ENCODE data around the gene SERPINA6.
"Not testable (repeated sequence)": the region's sequence is repeated elsewhere in the genome, so short reads cannot be mapped to it uniquely, and the experiment has no call there.

The SERPINA6 gene

DNA sequence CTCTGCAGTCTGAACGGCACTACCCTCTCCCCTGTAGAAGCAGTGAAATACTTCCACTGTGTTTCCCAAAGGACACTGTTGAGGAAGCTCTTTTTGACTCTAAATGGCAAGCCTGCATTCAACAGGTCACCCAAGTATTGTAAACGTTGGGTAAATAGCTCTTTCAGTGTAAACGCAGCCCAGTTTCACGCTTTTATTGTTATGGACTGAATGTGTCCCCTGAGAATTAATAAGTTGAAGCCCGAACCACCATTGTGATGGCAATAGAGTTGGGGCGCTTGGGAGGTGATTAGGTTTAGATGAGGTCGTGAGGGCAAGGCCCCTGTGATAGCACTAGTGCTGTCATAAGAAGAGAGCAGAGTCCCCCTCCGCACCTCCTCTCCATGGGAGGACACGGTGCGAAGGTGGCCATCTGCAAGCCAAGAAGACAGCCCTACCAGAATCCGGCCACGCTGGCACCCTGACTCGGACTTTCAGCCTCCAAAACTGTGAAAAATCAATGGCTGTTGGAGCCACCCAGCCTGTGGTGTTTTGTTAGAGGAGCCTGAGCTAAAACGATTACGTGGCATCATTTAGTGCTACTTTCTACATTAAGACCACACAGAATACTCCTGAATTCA is 31.1 kb downstream of the SERPINA6 start:
- Histone ChIP-seq H3K36me3 (ENCODE audit: control insufficient read depth, insufficient read depth, low read length) (no peaks in the 10 kb centered on the region), H3K9me3 (ENCODE audit: control insufficient read depth, insufficient read depth, low read length) (no peaks in the 10 kb centered on the region), H3K4me1 (ENCODE audit: control insufficient read depth, insufficient read depth, low read length) (no peaks in the 10 kb centered on the region; the same call in 1 of the 2 replicates), H3K4me3 (ENCODE audit: low read length) (no peak overlapping the region), H3K27ac (ENCODE audit: low read length) (no peak overlapping the region), H3K27me3 (ENCODE audit: control insufficient read depth, insufficient read depth, low read length) (no peaks in the 10 kb centered on the region)
- DNase-seq (ENCODE audit: low read depth, low spot score) = no peak
- no CpG with 5 or more reads among the region's 15 CpGs for WGBS (ENCODE audit: insufficient coverage, insufficient read length)

- no CpG with 5 or more reads among the region's 13 CpGs for WGBS (ENCODE audit: insufficient coverage, insufficient read length)
- Histone ChIP-seq H3K27ac (ENCODE audit: low read length) (no peak overlapping the region), H3K4me1 (ENCODE audit: control insufficient read depth, insufficient read depth, low read length) (no peaks in the 10 kb centered on the region; the same call in 1 of the 2 replicates), H3K27me3 (ENCODE audit: control insufficient read depth, insufficient read depth, low read length) (no peaks in the 10 kb centered on the region), H3K36me3 (ENCODE audit: control insufficient read depth, insufficient read depth, low read length) (no peaks in the 10 kb centered on the region), H3K4me3 (ENCODE audit: low read length) (no peak overlapping the region), H3K9me3 (ENCODE audit: control insufficient read depth, insufficient read depth, low read length) (no peaks in the 10 kb centered on the region)
- DNase-seq (ENCODE audit: low read depth, low spot score) = no peak
These were observed 31.8 kb downstream of the SERPINA6 start for GRCh38 chr14:94291159-94291905.

- Histone ChIP-seq H3K4me3 (ENCODE audit: low read length) (no peak overlapping the region), H3K27me3 (ENCODE audit: control insufficient read depth, insufficient read depth, low read length) (no peaks in the 10 kb centered on the region), H3K36me3 (ENCODE audit: control insufficient read depth, insufficient read depth, low read length) (no peaks in the 10 kb centered on the region), H3K9me3 (ENCODE audit: control insufficient read depth, insufficient read depth, low read length) (no peaks in the 10 kb centered on the region), H3K27ac (ENCODE audit: low read length) (no peak overlapping the region), H3K4me1 (ENCODE audit: control insufficient read depth, insufficient read depth, low read length) (no peaks in the 10 kb centered on the region; the same call in 1 of the 2 replicates)
- WGBS (ENCODE audit: insufficient coverage, insufficient read length) = no CpG with 5 or more reads among the region's 8 CpGs
- DNase-seq (ENCODE audit: low read depth, low spot score) = no peak
These were observed 32.9 kb downstream of the SERPINA6 start for GRCh38 chr14:94290197-94290596.

- no peak overlapping the region for H3K27ac ChIP-seq (ENCODE audit: low read length)
- no peaks in the 10 kb centered on the region for H3K36me3 ChIP-seq (ENCODE audit: control insufficient read depth, insufficient read depth, low read length)
- H3K4me3 ChIP-seq (ENCODE audit: low read length) = no peak overlapping the region
- H3K4me1 ChIP-seq (ENCODE audit: control insufficient read depth, insufficient read depth, low read length) = no peaks in the 10 kb centered on the region; the same call in 1 of the 2 replicates
- H3K9me3 ChIP-seq (ENCODE audit: control insufficient read depth, insufficient read depth, low read length) = no peaks in the 10 kb centered on the region
- H3K27me3 ChIP-seq (ENCODE audit: control insufficient read depth, insufficient read depth, low read length) = no peaks in the 10 kb centered on the region
- no CpG with 5 or more reads among the region's 14 CpGs for WGBS (ENCODE audit: insufficient coverage, insufficient read length)
- DNase-seq (ENCODE audit: low read depth, low spot score) = no peak
These were observed 34.3 kb downstream of the SERPINA6 start for GRCh38 chr14:94288610-94289465.

GRCh38 chr14:94285158-94285557 is 38.0 kb downstream of the SERPINA6 start:
- DNase-seq (ENCODE audit: low read depth, low spot score) = no peak
- H3K27me3 ChIP-seq (ENCODE audit: control insufficient read depth, insufficient read depth, low read length) = no peaks in the 10 kb centered on the region
- no peaks in the 10 kb centered on the region; the same call in 1 of the 2 replicates for H3K4me1 ChIP-seq (ENCODE audit: control insufficient read depth, insufficient read depth, low read length)
- no peak overlapping the region for H3K27ac ChIP-seq (ENCODE audit: low read length)
- H3K36me3 ChIP-seq (ENCODE audit: control insufficient read depth, insufficient read depth, low read length) = no peaks in the 10 kb centered on the region
- no peak overlapping the region for H3K4me3 ChIP-seq (ENCODE audit: low read length)
- H3K9me3 ChIP-seq (ENCODE audit: control insufficient read depth, insufficient read depth, low read length) = no peaks in the 10 kb centered on the region

- WGBS (ENCODE audit: insufficient coverage, insufficient read length) = no CpG with 5 or more reads among the region's 2 CpGs
- no peak for DNase-seq (ENCODE audit: low read depth, low spot score)
- Histone ChIP-seq H3K4me1 (ENCODE audit: control insufficient read depth, insufficient read depth, low read length) (no peaks in the 10 kb centered on the region; the same call in 1 of the 2 replicates), H3K36me3 (ENCODE audit: control insufficient read depth, insufficient read depth, low read length) (no peaks in the 10 kb centered on the region), H3K4me3 (ENCODE audit: low read length) (no peak overlapping the region), H3K27me3 (ENCODE audit: control insufficient read depth, insufficient read depth, low read length) (no peaks in the 10 kb centered on the region), H3K27ac (ENCODE audit: low read length) (no peak overlapping the region), H3K9me3 (ENCODE audit: control insufficient read depth, insufficient read depth, low read length) (no peaks in the 10 kb centered on the region)
These were observed 38.9 kb downstream of the SERPINA6 start for GRCh38 chr14:94284221-94284620.

- WGBS (ENCODE audit: insufficient coverage, insufficient read length) = no CpG with 5 or more reads among the region's 2 CpGs
- DNase-seq (ENCODE audit: low read depth, low spot score) = no peak
These were observed 40.0 kb downstream of the SERPINA6 start for GRCh38 chr14:94282991-94283723.

GRCh38 chr14:94278731-94279130 is 44.4 kb downstream of the SERPINA6 start:
- no peak overlapping the region for H3K27ac ChIP-seq (ENCODE audit: low read length)
- WGBS (ENCODE audit: insufficient coverage, insufficient read length) = no CpG with 5 or more reads among the region's 2 CpGs
- H3K4me1 ChIP-seq (ENCODE audit: control insufficient read depth, insufficient read depth, low read length) = no peaks in the 10 kb centered on the region
- H3K27me3 ChIP-seq (ENCODE audit: control insufficient read depth, insufficient read depth, low read length) = no peaks in the 10 kb centered on the region
- no peak overlapping the region for H3K4me3 ChIP-seq (ENCODE audit: low read length)
- no peaks in the 10 kb centered on the region for H3K9me3 ChIP-seq (ENCODE audit: control insufficient read depth, insufficient read depth, low read length)
- DNase-seq (ENCODE audit: low read depth, low spot score) = no peak
- no peaks in the 10 kb centered on the region for H3K36me3 ChIP-seq (ENCODE audit: control insufficient read depth, insufficient read depth, low read length)

More at GRCh38 chr14:94282991-94283723, 40.0 kb downstream of the SERPINA6 start:
- no peaks in the 10 kb centered on the region for H3K4me1 ChIP-seq (ENCODE audit: control insufficient read depth, insufficient read depth, low read length)
- no peaks in the 10 kb centered on the region for H3K9me3 ChIP-seq (ENCODE audit: control insufficient read depth, insufficient read depth, low read length)
- no peaks in the 10 kb centered on the region for H3K27me3 ChIP-seq (ENCODE audit: control insufficient read depth, insufficient read depth, low read length)
- no peak overlapping the region for H3K4me3 ChIP-seq (ENCODE audit: low read length)
- no peaks in the 10 kb centered on the region for H3K36me3 ChIP-seq (ENCODE audit: control insufficient read depth, insufficient read depth, low read length)
- no peak overlapping the region for H3K27ac ChIP-seq (ENCODE audit: low read length)

GRCh38 chr14:94276898-94277561 is 46.1 kb downstream of the SERPINA6 start:
- H3K27ac ChIP-seq (ENCODE audit: low read length); DNase-seq (ENCODE audit: low read depth, low spot score); H3K27me3 ChIP-seq (ENCODE audit: control insufficient read depth, insufficient read depth, low read length); H3K9me3 ChIP-seq (ENCODE audit: control insufficient read depth, insufficient read depth, low read length); H3K4me1 ChIP-seq (ENCODE audit: control insufficient read depth, insufficient read depth, low read length); H3K4me3 ChIP-seq (ENCODE audit: low read length); H3K36me3 ChIP-seq (ENCODE audit: control insufficient read depth, insufficient read depth, low read length): not testable (repeated sequence)
- WGBS (ENCODE audit: insufficient coverage, insufficient read length) = no CpG with 5 or more reads among the region's 11 CpGs
